Measurements from ENCODE around the gene ENOX1.

GRCh38 chr13:43353631-43354030 lies 433.1 kb downstream of the ENOX1 start:
- TF ChIP-seq, protein P1, sequence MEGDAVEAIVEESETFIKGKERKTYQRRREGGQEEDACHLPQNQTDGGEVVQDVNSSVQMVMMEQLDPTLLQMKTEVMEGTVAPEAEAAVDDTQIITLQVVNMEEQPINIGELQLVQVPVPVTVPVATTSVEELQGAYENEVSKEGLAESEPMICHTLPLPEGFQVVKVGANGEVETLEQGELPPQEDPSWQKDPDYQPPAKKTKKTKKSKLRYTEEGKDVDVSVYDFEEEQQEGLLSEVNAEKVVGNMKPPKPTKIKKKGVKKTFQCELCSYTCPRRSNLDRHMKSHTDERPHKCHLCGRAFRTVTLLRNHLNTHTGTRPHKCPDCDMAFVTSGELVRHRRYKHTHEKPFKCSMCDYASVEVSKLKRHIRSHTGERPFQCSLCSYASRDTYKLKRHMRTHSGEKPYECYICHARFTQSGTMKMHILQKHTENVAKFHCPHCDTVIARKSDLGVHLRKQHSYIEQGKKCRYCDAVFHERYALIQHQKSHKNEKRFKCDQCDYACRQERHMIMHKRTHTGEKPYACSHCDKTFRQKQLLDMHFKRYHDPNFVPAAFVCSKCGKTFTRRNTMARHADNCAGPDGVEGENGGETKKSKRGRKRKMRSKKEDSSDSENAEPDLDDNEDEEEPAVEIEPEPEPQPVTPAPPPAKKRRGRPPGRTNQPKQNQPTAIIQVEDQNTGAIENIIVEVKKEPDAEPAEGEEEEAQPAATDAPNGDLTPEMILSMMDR (IDR thresholded peaks at IDR 0.05; ENCODE audit: low read depth, low read length) = no peak
- TF ChIP-seq EZH2phosphoT487 (IDR thresholded peaks at IDR 0.05; ENCODE audit: low read depth) = no peak
